ENCODE measurements around the gene ATP4B.

Gene ATP4B

GRCh38 chr13:113605461-113605860 lies 52.5 kb downstream of the ATP4B start:
- no peak for DNase-seq

DNA sequence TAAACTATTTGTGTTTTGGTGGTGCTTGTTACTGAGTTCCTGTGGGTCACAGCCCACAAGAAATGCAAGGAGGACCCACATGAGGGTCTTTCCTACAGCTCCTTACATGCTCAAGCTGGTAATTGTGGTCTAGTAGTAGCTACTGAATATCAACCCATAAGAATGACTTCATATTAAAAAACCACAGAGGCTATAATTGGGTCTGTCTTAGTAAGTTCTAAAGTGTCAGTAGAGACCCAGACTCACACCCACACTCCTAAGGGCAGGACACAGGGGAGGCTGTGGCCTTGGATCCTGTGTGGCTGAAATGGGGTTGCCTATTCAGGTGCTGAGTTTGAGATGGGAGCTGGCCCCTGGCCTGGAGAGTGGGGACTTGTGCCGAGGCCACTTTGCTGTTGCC lies 53.8 kb downstream of the ATP4B start:
- no peak for DNase-seq

- no peak for DNase-seq
These were observed 54.8 kb downstream of the ATP4B start for GRCh38 chr13:113603116-113603710.

DNA sequence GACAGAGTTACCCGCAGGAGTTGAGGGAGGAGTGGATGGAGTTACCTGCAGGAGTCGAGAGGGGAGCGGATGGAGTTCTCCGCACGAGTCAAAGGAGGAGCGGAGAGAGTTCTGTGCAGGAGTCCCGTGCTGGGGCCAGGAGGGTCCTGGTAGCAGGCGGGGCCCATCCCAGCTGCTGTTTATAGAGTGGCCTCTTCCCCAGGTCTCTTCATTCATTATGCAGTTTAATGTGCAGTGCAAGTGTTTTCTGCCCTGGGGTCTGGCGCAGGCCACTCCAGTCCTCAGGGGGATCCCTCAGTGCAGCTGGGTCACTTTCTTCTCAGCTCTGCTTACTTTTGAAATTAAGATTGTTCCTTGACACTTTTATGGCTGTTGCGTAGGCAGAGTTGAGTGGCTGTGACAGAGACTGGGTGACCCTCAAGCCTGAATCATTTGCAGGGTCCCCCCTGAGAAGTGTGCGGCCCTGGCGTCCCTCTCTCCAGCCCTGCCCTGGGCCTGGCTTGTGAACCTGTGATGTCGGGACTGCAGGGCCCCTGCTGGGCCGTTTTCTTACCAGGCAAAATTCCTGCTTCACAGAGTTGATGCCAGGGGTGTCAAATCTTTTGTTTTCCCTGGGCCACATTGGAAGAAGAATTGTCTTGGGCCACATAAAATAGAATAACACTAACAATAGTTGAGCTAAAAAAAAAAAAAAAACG lies 55.6 kb downstream of the ATP4B start:
- no peak for DNase-seq

DNA sequence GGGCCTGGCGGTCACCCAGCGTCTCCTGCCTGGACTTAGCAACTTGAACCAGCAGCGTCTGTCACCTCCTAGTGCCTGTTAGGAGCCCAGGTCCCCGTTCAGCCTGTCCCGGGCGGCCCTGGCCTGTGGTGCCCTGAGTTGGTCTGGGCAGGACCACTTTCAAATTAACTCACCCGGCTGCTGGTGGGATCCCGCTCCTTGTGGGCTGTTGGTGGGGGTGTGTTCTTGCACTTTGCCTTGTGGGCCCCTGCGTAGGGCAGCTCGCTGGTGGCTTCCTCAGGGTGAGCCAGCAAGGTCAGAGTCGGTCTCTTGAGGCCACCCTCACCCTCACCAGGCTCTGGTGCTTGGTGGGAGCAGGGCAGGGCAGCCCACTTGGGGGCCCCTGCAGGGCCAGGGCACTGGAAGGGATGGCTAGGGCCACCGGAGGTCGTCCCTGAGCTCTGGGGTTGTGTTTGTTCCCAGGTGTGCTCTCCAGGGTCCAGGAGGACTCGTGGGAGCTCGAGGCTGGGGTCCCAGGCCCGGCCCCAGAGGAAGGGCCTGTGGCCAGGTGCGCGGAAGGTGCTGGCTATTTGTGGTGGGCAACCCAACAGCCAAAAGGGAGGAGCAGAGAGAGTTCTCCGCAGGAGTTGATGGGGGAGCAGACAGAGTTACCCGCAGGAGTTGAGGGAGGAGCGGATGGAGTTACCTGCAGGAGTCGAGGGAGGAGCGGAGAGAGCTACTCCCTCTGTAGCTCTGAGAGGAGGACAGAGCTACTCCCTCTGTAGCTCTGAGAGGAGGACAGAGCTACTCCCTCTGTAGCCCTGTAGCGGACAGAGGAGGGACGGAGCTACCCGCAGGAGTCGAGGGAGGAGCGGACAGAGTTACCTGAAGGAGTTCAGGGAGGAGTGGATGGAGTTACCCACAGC lies 56.6 kb downstream of the ATP4B start:
- DNase-seq, result no peak

DNA sequence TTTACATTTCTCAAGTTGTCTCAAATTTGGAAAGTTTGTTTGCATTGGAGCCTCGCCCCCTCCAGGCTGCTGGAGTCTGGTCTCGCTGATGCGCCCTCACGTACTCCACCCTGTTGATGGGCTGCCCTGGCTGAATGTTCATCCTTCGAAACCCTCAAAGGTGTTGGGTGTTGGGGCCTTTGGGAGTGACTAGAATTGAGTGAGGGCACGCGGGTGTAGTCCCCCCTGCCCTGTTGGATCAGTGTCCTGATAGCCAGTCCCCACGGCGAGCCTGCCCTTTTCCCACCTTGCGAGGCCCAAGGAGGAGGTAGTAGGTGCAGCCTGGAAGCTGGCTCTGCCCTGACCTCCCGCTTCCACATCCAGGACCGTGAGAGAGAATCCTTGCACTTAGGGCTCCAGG lies 58.6 kb downstream of the ATP4B start:
- no peak for DNase-seq

All from NCI-H345 (cell line).